Hematopoietic multipotent progenitor cell (in vitro differentiated cells): ENCODE measurements around the gene HNF1B. TPM values are rescaled to one million over a fixed set of nuclear protein-coding genes. Genes with fewer than 3 reads are reported as not detected.
"Not testable (repeated sequence)": the region's sequence is repeated elsewhere in the genome, so short reads cannot be mapped to it uniquely, and the experiment has no call there.

ENCODE experiments used
- DNase-seq, 3 donors: peaks; one replicate each; pipeline ENCODE4 v3.0.0-alpha.2; 2011 to 2015; ENCODE audit warnings: low read depth in 2 of 3, low spot score in 2 of 3
- total RNA-seq: library from RNA; depleted of rRNA; stranded (reverse); fragments of >200 nt; gene quantifications from one replicate; pipeline ENCODE4 v1.2.3, GENCODE V29; 2012

The HNF1B gene
- total RNA-seq, 1 donor: under 0.01 TPM

GRCh38 chr17:37708616-37709212 is 36.1 kb downstream of the HNF1B start:
- no peak for DNase-seq

- no peak for DNase-seq
Observed at GRCh38 chr17:37708008-37708615, 36.7 kb downstream of the HNF1B start.

- DNase-seq: no peak
Observed at GRCh38 chr17:37706446-37706845, 38.4 kb downstream of the HNF1B start.

GRCh38 chr17:37702598-37702997 is 42.3 kb downstream of the HNF1B start:
- no peak for DNase-seq

- peak in 2 of 3 donors; percentile 54 to 70 for DNase-seq
Observed at GRCh38 chr17:37701496-37701898, 43.4 kb downstream of the HNF1B start.

- DNase-seq: no peak
Observed at GRCh38 chr17:37700881-37701280, 44.0 kb downstream of the HNF1B start.

GRCh38 chr17:37699285-37699973 is 45.4 kb downstream of the HNF1B start:
- no peak for DNase-seq

GRCh38 chr17:37698911-37699255 is 46.0 kb downstream of the HNF1B start:
- DNase-seq: no peak

- DNase-seq: no peak
Observed at GRCh38 chr17:37698132-37698910, 46.5 kb downstream of the HNF1B start.

- no peak for DNase-seq
Observed at GRCh38 chr17:37697381-37697780, 47.5 kb downstream of the HNF1B start.

GRCh38 chr17:37696366-37696765 is 48.5 kb downstream of the HNF1B start:
- no peak for DNase-seq

GRCh38 chr17:37695726-37696125 is 49.1 kb downstream of the HNF1B start:
- no peak for DNase-seq

- DNase-seq: no peak
Observed at GRCh38 chr17:37694734-37695133, 50.1 kb downstream of the HNF1B start.

- no peak for DNase-seq
Observed at GRCh38 chr17:37693328-37693727, 51.5 kb downstream of the HNF1B start.

GRCh38 chr17:37691807-37692206 is 53.1 kb downstream of the HNF1B start:
- no peak for DNase-seq

- no peak for DNase-seq
Observed at GRCh38 chr17:37689317-37689716, 55.5 kb downstream of the HNF1B start.

- no peak for DNase-seq
Observed at GRCh38 chr17:37683454-37683984, 61.3 kb downstream of the HNF1B start.

- DNase-seq: no peak
Observed at GRCh38 chr17:37682007-37682406, 62.9 kb downstream of the HNF1B start.

GRCh38 chr17:37679995-37680394 is 64.9 kb downstream of the HNF1B start:
- DNase-seq: not testable (repeated sequence)

GRCh38 chr17:37678036-37678435 is 66.8 kb downstream of the HNF1B start:
- DNase-seq: no peak

GRCh38 chr17:37677021-37677420 is 67.8 kb downstream of the HNF1B start:
- no peak for DNase-seq
